PFSK-1 (cell line): ENCODE measurements around the gene CORO2A.

ENCODE experiments used
- FOXP2 ChIP-seq: optimal IDR thresholded peaks from 2 replicates; pipeline ENCODE3; 2011; ENCODE audit warnings: borderline replicate concordance, control low read depth, inconsistent platforms; ENCODE audit not compliant: insufficient read depth; ENCODE audit errors: extremely low read length, extremely low read depth
- POLR2AphosphoS5 ChIP-seq: IDR thresholded peaks from 2 replicates; pipeline ENCODE4 v1.6.1; 2012; ENCODE audit warnings: low read depth, mild to moderate bottlenecking, control low read depth, low read length, moderate library complexity
- SIN3A ChIP-seq: IDR thresholded peaks from 2 replicates; pipeline ENCODE4 v1.6.1; 2012; ENCODE audit warnings: mild to moderate bottlenecking, low read length, moderate library complexity, borderline replicate concordance; ENCODE audit not compliant: insufficient read depth
- TAF1 ChIP-seq: IDR thresholded peaks from 2 replicates; pipeline ENCODE4 v1.6.1; 2012; ENCODE audit warnings: low read length, control low read depth, borderline replicate concordance; ENCODE audit not compliant: insufficient read depth
- TF ChIP-seq, protein P1 (sequence below), 2 experiments: IDR thresholded peaks; 2 replicates each; pipeline versions ENCODE4 v1.6.1 to v1.8.0; 2011 to 2012; ENCODE audit warnings: low read depth in 2 of 2, low read length in 2 of 2, control low read depth in 1 of 2, inconsistent platforms in 1 of 2, mild to moderate bottlenecking in 1 of 2, moderate library complexity in 1 of 2; ENCODE audit not compliant: insufficient read depth in 1 of 2

Gene CORO2A

DNA sequence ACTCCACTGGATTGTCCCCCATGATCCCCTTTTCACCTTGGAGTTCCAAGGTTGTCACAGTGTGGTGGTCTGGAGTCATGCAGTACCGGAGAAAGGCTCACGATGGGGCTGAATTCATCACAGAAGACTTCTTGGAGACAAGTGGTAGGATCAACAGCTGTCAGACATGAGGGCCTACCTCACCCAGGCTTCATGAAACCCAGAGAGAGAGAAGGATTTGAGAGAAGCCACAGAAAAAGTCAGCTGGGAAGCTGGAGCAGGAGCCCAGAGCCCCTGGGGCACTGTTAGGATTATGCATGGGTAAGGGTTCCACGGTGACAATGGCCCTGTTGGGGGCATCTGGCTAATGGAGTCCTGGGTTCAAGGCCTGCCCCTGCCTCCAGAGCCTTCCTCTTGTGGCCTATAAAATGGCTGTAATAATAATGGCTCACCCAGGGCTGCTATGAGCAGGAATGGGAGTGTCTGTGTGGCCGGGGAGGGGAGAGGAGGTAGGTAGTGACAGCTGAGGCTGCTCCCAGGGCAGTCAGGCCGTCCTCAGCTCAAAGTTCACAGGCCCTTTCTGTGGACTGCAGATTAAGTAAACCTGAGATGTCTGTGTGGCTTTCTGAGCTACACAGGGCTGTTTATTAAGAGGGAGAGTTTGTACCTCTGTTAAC is 74.3 kb downstream of the CORO2A start:
- TF ChIP-seq FOXP2 (no peak), SIN3A (no peak), POLR2AphosphoS5 (no peak), TAF1 (no peak)
- TF ChIP-seq, protein P1, sequence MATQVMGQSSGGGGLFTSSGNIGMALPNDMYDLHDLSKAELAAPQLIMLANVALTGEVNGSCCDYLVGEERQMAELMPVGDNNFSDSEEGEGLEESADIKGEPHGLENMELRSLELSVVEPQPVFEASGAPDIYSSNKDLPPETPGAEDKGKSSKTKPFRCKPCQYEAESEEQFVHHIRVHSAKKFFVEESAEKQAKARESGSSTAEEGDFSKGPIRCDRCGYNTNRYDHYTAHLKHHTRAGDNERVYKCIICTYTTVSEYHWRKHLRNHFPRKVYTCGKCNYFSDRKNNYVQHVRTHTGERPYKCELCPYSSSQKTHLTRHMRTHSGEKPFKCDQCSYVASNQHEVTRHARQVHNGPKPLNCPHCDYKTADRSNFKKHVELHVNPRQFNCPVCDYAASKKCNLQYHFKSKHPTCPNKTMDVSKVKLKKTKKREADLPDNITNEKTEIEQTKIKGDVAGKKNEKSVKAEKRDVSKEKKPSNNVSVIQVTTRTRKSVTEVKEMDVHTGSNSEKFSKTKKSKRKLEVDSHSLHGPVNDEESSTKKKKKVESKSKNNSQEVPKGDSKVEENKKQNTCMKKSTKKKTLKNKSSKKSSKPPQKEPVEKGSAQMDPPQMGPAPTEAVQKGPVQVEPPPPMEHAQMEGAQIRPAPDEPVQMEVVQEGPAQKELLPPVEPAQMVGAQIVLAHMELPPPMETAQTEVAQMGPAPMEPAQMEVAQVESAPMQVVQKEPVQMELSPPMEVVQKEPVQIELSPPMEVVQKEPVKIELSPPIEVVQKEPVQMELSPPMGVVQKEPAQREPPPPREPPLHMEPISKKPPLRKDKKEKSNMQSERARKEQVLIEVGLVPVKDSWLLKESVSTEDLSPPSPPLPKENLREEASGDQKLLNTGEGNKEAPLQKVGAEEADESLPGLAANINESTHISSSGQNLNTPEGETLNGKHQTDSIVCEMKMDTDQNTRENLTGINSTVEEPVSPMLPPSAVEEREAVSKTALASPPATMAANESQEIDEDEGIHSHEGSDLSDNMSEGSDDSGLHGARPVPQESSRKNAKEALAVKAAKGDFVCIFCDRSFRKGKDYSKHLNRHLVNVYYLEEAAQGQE (IDR thresholded peaks at IDR 0.05; ENCODE audit: insufficient read depth in 1 of 2, low read depth in 2 of 2, low read length in 2 of 2) = no peak

DNA sequence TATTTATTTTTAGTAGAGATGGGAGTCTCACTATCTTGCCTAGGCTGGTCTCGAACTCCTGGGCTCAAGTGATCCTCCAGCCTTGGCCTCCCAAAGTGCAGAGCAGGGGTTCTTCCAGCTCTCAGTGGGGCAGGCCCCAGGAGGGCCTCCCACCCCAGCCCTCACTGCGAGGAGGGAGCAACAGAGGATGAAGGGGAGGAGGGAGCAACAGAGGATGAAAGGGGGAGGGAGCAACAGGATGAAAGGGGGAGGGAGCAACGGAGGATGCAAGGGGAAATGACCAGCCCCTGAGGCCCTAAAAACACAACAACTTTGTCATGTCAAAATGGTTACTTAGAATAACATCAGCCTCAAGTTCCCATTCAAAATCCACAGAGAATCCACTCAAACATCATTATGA is 83.4 kb downstream of the CORO2A start:
- TF ChIP-seq TAF1 (no peak), SIN3A (no peak), FOXP2 (no peak), POLR2AphosphoS5 (no peak)
- TF ChIP-seq, protein P1 (IDR thresholded peaks at IDR 0.05; ENCODE audit: insufficient read depth in 1 of 2, low read depth in 2 of 2, low read length in 2 of 2) = no peak

DNA sequence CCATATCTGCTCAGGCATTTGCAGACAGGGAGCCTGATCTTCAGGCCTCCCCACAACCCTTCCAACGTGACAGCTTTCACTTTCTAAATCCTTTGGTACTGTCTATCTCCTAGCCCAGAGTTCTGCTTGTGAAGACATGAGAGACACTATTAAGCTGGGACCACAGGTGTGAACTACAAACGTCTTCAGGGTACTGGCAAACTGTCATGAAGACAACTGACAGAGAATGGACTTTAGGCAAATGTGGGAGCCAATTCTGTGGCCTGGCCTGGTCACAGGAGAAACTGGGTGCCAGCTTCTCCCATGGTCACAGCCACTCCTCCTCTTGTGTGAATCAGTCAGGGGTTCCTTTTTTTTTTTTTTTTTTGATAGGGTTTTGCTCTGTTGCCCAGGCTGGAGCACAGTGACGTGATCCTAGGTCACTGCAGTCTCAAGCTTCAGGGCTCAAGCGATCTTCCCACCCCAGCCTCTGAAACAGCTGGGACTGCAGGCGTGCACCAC is 83.9 kb downstream of the CORO2A start:
- TF ChIP-seq SIN3A = no peak

DNA sequence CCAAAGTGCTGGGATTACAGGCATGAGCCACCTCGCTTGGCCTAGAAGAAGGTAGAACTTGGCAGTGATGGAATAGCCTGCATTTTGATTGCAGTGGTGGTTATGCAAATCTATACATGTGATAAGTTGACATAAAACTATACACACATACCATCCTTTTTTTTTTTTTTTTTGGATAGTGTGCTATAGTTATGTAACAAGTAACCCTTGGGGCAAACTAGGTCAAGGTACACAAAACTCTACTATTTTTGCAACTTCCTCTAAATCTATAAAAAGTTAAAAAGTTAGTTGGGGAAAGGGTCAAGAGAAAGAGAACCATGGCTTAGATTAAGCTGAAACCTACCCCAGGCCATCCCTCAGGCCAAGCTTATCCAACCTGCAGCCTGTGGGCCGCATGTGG is 84.5 kb downstream of the CORO2A start:
- TF ChIP-seq FOXP2 = no peak
- TF ChIP-seq SIN3A = no peak

DNA sequence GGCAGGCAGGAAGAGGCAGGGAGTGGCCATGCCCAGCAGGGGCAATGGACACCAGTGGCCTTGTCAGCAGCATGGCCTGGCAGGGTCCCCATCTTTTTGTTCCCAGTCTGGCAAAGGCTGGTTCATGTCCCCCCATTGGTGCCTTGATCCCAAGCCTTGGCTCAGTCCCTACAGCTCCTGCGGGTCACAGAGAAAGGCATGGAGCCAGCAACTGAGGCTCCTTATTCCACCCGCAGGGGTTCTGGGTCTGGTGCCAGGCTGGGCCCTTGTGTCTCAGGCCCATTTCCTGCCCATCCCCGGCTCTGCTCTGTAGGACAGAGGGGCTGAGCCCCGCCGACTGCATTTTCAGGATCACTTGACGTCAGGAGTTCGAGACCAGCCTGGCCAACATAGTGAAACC is 87.4 kb downstream of the CORO2A start:
- TF ChIP-seq SIN3A (no peak), TAF1 (no peak), POLR2AphosphoS5 (no peak), FOXP2 (no peak)
- TF ChIP-seq, protein P1 (IDR thresholded peaks at IDR 0.05; ENCODE audit: insufficient read depth in 1 of 2, low read depth in 2 of 2, low read length in 2 of 2) = no peak

DNA sequence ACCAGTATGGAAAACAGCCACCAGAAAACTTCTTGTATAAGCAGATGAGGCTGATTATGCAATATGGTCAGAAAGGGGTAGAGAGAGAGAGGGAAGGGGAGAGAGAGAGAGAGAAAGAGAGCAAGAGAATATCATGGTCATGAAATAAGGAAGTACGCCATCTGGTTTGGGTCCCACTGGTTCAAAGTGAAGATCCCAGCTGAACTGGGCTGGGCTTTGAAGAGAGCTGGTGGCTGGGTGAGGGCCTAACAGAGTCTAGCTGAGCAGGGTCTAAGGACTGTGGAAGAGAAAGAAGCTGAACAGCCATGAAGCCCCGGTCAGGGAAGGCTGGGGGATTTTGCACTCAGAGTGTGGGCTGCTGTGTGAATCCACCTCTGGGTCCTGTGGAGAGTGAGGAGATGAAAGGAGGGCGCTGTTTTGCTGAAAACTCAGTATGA is 88.0 kb downstream of the CORO2A start:
- no peak for TF ChIP-seq POLR2AphosphoS5
- TF ChIP-seq, protein P1 (IDR thresholded peaks at IDR 0.05; ENCODE audit: insufficient read depth in 1 of 2, low read depth in 2 of 2, low read length in 2 of 2) = no peak
- TF ChIP-seq FOXP2 = no peak
- TF ChIP-seq SIN3A = no peak
- no peak for TF ChIP-seq TAF1
